ENCODE data around the gene NDFIP1. TPM values are rescaled to one million over a fixed set of nuclear protein-coding genes. Genes with fewer than 3 reads are reported as not detected.
"Not testable (repeated sequence)": the region's sequence is repeated elsewhere in the genome, so short reads cannot be mapped to it uniquely, and the experiment has no call there.

Gene NDFIP1
- total RNA-seq, 1 experiment from 2014 or later: 41.3 TPM

GRCh38 chr5:142183561-142183960, 75.0 kb downstream of the NDFIP1 start:
- H3K36me3 ChIP-seq (ENCODE audit: insufficient read depth, low read length): no peaks in the 10 kb centered on the region
- no peak overlapping the region for H2AFZ ChIP-seq (ENCODE audit: low read length)
- no peak overlapping the region for H3K9ac ChIP-seq (ENCODE audit: low read length)
- H3K27ac ChIP-seq (ENCODE audit: low read length): no peak overlapping the region
- H3K4me1 ChIP-seq (ENCODE audit: low read length): no peaks in the 10 kb centered on the region
- H3K4me2 ChIP-seq (ENCODE audit: low read depth, low read length, poor library complexity, severe bottlenecking): no peak overlapping the region
- no peak overlapping the region for H3K4me3 ChIP-seq (ENCODE audit: low read length)
- no peaks in the 10 kb centered on the region for H3K27me3 ChIP-seq (ENCODE audit: low read length)
- no peak for DNase-seq
- H3K79me2 ChIP-seq (ENCODE audit: low read length): no peaks in the 10 kb centered on the region
- H3K9me3 ChIP-seq (ENCODE audit: low read length): no peaks in the 10 kb centered on the region
- H3K9me2 ChIP-seq (replicated peaks; ENCODE audit: insufficient read depth, low read length): no peaks in the 10 kb centered on the region
- no peaks in the 10 kb centered on the region for H4K20me1 ChIP-seq (ENCODE audit: insufficient read depth, low read depth, low read length)

- Histone ChIP-seq H3K9ac (ENCODE audit: low read length) (no peak overlapping the region), H3K27ac (ENCODE audit: low read length) (no peak overlapping the region), H3K4me1 (ENCODE audit: low read length) (no peaks in the 10 kb centered on the region), H3K79me2 (ENCODE audit: low read length) (no peaks in the 10 kb centered on the region), H3K9me2 (replicated peaks; ENCODE audit: insufficient read depth, low read length) (no peaks in the 10 kb centered on the region), H3K27me3 (ENCODE audit: low read length) (no peaks in the 10 kb centered on the region), H3K36me3 (ENCODE audit: insufficient read depth, low read length) (no peaks in the 10 kb centered on the region), H3K4me2 (ENCODE audit: low read depth, low read length, poor library complexity, severe bottlenecking) (no peak overlapping the region), H2AFZ (ENCODE audit: low read length) (no peak overlapping the region), H3K4me3 (ENCODE audit: low read length) (no peak overlapping the region), H4K20me1 (ENCODE audit: insufficient read depth, low read depth, low read length) (no peaks in the 10 kb centered on the region), H3K9me3 (ENCODE audit: low read length) (no peaks in the 10 kb centered on the region)
- no peak for DNase-seq
Measured at GRCh38 chr5:142184988-142185387, 76.4 kb downstream of the NDFIP1 start.

- H3K27me3 ChIP-seq (ENCODE audit: low read length): no peaks in the 10 kb centered on the region
- H3K27ac ChIP-seq (ENCODE audit: low read length): no peak overlapping the region
- DNase-seq: no peak
- no peak overlapping the region for H3K9ac ChIP-seq (ENCODE audit: low read length)
- H3K9me3 ChIP-seq (ENCODE audit: low read length): no peaks in the 10 kb centered on the region
- no peak overlapping the region for H3K4me3 ChIP-seq (ENCODE audit: low read length)
- no peaks in the 10 kb centered on the region for H4K20me1 ChIP-seq (ENCODE audit: insufficient read depth, low read depth, low read length)
- H3K9me2 ChIP-seq (replicated peaks; ENCODE audit: insufficient read depth, low read length): no peaks in the 10 kb centered on the region
- H3K4me2 ChIP-seq (ENCODE audit: low read depth, low read length, poor library complexity, severe bottlenecking): no peak overlapping the region
- H3K79me2 ChIP-seq (ENCODE audit: low read length): no peaks in the 10 kb centered on the region
- no peak overlapping the region for H2AFZ ChIP-seq (ENCODE audit: low read length)
- no peaks in the 10 kb centered on the region for H3K4me1 ChIP-seq (ENCODE audit: low read length)
- no peaks in the 10 kb centered on the region for H3K36me3 ChIP-seq (ENCODE audit: insufficient read depth, low read length)
Measured at GRCh38 chr5:142186514-142186856, 77.9 kb downstream of the NDFIP1 start.

- H3K27me3 ChIP-seq (ENCODE audit: low read length): no peaks in the 10 kb centered on the region
- DNase-seq: no peak
- no peak overlapping the region for H3K27ac ChIP-seq (ENCODE audit: low read length)
- no peaks in the 10 kb centered on the region for H3K36me3 ChIP-seq (ENCODE audit: insufficient read depth, low read length)
- H2AFZ ChIP-seq (ENCODE audit: low read length): no peak overlapping the region
- H3K79me2 ChIP-seq (ENCODE audit: low read length): no peaks in the 10 kb centered on the region
- H3K9me3 ChIP-seq (ENCODE audit: low read length): no peaks in the 10 kb centered on the region
- H3K4me3 ChIP-seq (ENCODE audit: low read length): no peak overlapping the region
- H4K20me1 ChIP-seq (ENCODE audit: insufficient read depth, low read depth, low read length): no peaks in the 10 kb centered on the region
- H3K9me2 ChIP-seq (replicated peaks; ENCODE audit: insufficient read depth, low read length): no peaks in the 10 kb centered on the region
- no peaks in the 10 kb centered on the region for H3K4me1 ChIP-seq (ENCODE audit: low read length)
- H3K9ac ChIP-seq (ENCODE audit: low read length): no peak overlapping the region
- no peak overlapping the region for H3K4me2 ChIP-seq (ENCODE audit: low read depth, low read length, poor library complexity, severe bottlenecking)
Measured at GRCh38 chr5:142186857-142187594, 78.4 kb downstream of the NDFIP1 start.

GRCh38 chr5:142188691-142189090, 80.1 kb downstream of the NDFIP1 start:
- not testable (repeated sequence) for H3K27me3 ChIP-seq (ENCODE audit: low read length); H4K20me1 ChIP-seq (ENCODE audit: insufficient read depth, low read depth, low read length)

GRCh38 chr5:142189813-142190212, 81.2 kb downstream of the NDFIP1 start:
- Histone ChIP-seq H3K4me3 (ENCODE audit: low read length) (no peak overlapping the region), H3K27ac (ENCODE audit: low read length) (no peak overlapping the region), H3K27me3 (ENCODE audit: low read length) (no peaks in the 10 kb centered on the region), H2AFZ (ENCODE audit: low read length) (no peak overlapping the region), H3K9me2 (replicated peaks; ENCODE audit: insufficient read depth, low read length) (no peaks in the 10 kb centered on the region), H3K4me2 (ENCODE audit: low read depth, low read length, poor library complexity, severe bottlenecking) (no peak overlapping the region), H3K4me1 (ENCODE audit: low read length) (no peaks in the 10 kb centered on the region), H3K36me3 (ENCODE audit: insufficient read depth, low read length) (no peaks in the 10 kb centered on the region), H4K20me1 (ENCODE audit: insufficient read depth, low read depth, low read length) (no peaks in the 10 kb centered on the region), H3K9ac (ENCODE audit: low read length) (no peak overlapping the region), H3K9me3 (ENCODE audit: low read length) (no peaks in the 10 kb centered on the region), H3K79me2 (ENCODE audit: low read length) (no peaks in the 10 kb centered on the region)
- no peak for DNase-seq

More at GRCh38 chr5:142188691-142189090, 80.1 kb downstream of the NDFIP1 start:
- H2AFZ ChIP-seq (ENCODE audit: low read length); H3K9me2 ChIP-seq (replicated peaks; ENCODE audit: insufficient read depth, low read length); H3K27ac ChIP-seq (ENCODE audit: low read length); H3K79me2 ChIP-seq (ENCODE audit: low read length); H3K9ac ChIP-seq (ENCODE audit: low read length); H3K4me1 ChIP-seq (ENCODE audit: low read length); DNase-seq; H3K9me3 ChIP-seq (ENCODE audit: low read length); H3K36me3 ChIP-seq (ENCODE audit: insufficient read depth, low read length); H3K4me2 ChIP-seq (ENCODE audit: low read depth, low read length, poor library complexity, severe bottlenecking); H3K4me3 ChIP-seq (ENCODE audit: low read length): not testable (repeated sequence)

GRCh38 chr5:142191776-142192175, 83.2 kb downstream of the NDFIP1 start:
- Histone ChIP-seq H3K4me1 (ENCODE audit: low read length) (no peaks in the 10 kb centered on the region), H3K27me3 (ENCODE audit: low read length) (no peaks in the 10 kb centered on the region), H4K20me1 (ENCODE audit: insufficient read depth, low read depth, low read length) (no peaks in the 10 kb centered on the region), H3K9ac (ENCODE audit: low read length) (no peak overlapping the region), H3K79me2 (ENCODE audit: low read length) (no peaks in the 10 kb centered on the region), H3K9me3 (ENCODE audit: low read length) (no peaks in the 10 kb centered on the region), H3K4me2 (ENCODE audit: low read depth, low read length, poor library complexity, severe bottlenecking) (no peak overlapping the region), H3K4me3 (ENCODE audit: low read length) (no peak overlapping the region), H2AFZ (ENCODE audit: low read length) (no peak overlapping the region), H3K9me2 (replicated peaks; ENCODE audit: insufficient read depth, low read length) (no peaks in the 10 kb centered on the region), H3K36me3 (ENCODE audit: insufficient read depth, low read length) (no peaks in the 10 kb centered on the region), H3K27ac (ENCODE audit: low read length) (no peak overlapping the region)
- no peak for DNase-seq

GRCh38 chr5:142192286-142193113, 83.9 kb downstream of the NDFIP1 start:
- no peaks in the 10 kb centered on the region for H3K9me3 ChIP-seq (ENCODE audit: low read length)
- no peak overlapping the region for H3K4me2 ChIP-seq (ENCODE audit: low read depth, low read length, poor library complexity, severe bottlenecking)
- no peaks in the 10 kb centered on the region for H3K4me1 ChIP-seq (ENCODE audit: low read length)
- H2AFZ ChIP-seq (ENCODE audit: low read length): no peak overlapping the region
- H3K4me3 ChIP-seq (ENCODE audit: low read length): no peak overlapping the region
- DNase-seq: no peak
- no peaks in the 10 kb centered on the region for H3K79me2 ChIP-seq (ENCODE audit: low read length)
- H3K9me2 ChIP-seq (replicated peaks; ENCODE audit: insufficient read depth, low read length): no peaks in the 10 kb centered on the region
- H3K36me3 ChIP-seq (ENCODE audit: insufficient read depth, low read length): no peaks in the 10 kb centered on the region
- no peaks in the 10 kb centered on the region for H4K20me1 ChIP-seq (ENCODE audit: insufficient read depth, low read depth, low read length)
- no peak overlapping the region for H3K9ac ChIP-seq (ENCODE audit: low read length)
- H3K27ac ChIP-seq (ENCODE audit: low read length): no peak overlapping the region
- no peaks in the 10 kb centered on the region for H3K27me3 ChIP-seq (ENCODE audit: low read length)
